ENCODE data around the gene TRPM1.

DNA sequence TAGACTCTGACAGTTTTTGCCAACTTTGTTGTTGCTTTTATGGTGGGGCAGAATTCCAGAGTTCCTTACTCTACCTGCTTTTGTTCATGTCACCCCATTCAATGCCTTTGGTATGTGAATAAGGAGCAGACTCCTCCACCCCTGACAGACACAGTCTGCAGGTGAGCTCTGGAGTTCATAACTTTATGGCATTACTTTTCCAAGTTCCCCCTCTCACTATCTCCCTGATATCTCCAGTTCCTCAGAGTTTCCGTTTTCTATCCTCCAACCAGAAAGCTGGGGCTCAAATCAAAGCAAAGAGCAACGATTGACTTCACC lies 87.0 kb downstream of the TRPM1 start:
- TF ChIP-seq, protein P1, sequence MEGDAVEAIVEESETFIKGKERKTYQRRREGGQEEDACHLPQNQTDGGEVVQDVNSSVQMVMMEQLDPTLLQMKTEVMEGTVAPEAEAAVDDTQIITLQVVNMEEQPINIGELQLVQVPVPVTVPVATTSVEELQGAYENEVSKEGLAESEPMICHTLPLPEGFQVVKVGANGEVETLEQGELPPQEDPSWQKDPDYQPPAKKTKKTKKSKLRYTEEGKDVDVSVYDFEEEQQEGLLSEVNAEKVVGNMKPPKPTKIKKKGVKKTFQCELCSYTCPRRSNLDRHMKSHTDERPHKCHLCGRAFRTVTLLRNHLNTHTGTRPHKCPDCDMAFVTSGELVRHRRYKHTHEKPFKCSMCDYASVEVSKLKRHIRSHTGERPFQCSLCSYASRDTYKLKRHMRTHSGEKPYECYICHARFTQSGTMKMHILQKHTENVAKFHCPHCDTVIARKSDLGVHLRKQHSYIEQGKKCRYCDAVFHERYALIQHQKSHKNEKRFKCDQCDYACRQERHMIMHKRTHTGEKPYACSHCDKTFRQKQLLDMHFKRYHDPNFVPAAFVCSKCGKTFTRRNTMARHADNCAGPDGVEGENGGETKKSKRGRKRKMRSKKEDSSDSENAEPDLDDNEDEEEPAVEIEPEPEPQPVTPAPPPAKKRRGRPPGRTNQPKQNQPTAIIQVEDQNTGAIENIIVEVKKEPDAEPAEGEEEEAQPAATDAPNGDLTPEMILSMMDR (IDR thresholded peaks at IDR 0.05) = no peak
- no peak for TF ChIP-seq EP300 (IDR thresholded peaks at IDR 0.05)
